HG02970 (cell line): ENCODE measurements around the gene NT5C1A.

Experiments
- ATAC-seq: cut with Tn5 transposase; IDR thresholded peaks from one replicate; pipeline ENCODE4 v1.9.1; 2021; ENCODE audit warnings: mild to moderate bottlenecking, moderate library complexity, moderate number of reproducible peaks; ENCODE audit not compliant: unreplicated experiment, low FRiP score

NT5C1A gene

GRCh38 chr1:39639305-39640130 is 32.4 kb downstream of the NT5C1A start, which contains the start of gene HEYL:
Gene HEYL (minus strand): TSS chr1:39639643. CDS start chr1:39639625, 18 bp downstream.
- ATAC-seq: no peak

GRCh38 chr1:39638965-39639304 is 33.0 kb downstream of the NT5C1A start:
- ATAC-seq: no peak

- ATAC-seq: no peak
Measured at GRCh38 chr1:39637361-39637760, 34.5 kb downstream of the NT5C1A start.

- no peak for ATAC-seq
Measured at GRCh38 chr1:39635871-39636210, 36.1 kb downstream of the NT5C1A start.

GRCh38 chr1:39635205-39635870 is 36.6 kb downstream of the NT5C1A start:
- no peak for ATAC-seq

GRCh38 chr1:39633422-39633821 is 38.5 kb downstream of the NT5C1A start:
- no peak for ATAC-seq

GRCh38 chr1:39632682-39633417 is 39.1 kb downstream of the NT5C1A start:
- ATAC-seq: no peak

- no peak for ATAC-seq
Measured at GRCh38 chr1:39632323-39632681, 39.6 kb downstream of the NT5C1A start.

GRCh38 chr1:39631361-39632322 is 40.3 kb downstream of the NT5C1A start:
- ATAC-seq: no peak

GRCh38 chr1:39628807-39629350 is 43.0 kb downstream of the NT5C1A start:
- no peak for ATAC-seq

- ATAC-seq: no peak
Measured at GRCh38 chr1:39626646-39627045, 45.3 kb downstream of the NT5C1A start.

GRCh38 chr1:39625462-39626273 is 46.2 kb downstream of the NT5C1A start:
- no peak for ATAC-seq

GRCh38 chr1:39625009-39625408 is 46.9 kb downstream of the NT5C1A start:
- no peak for ATAC-seq

GRCh38 chr1:39623053-39623452 is 48.9 kb downstream of the NT5C1A start:
- no peak for ATAC-seq

GRCh38 chr1:39622427-39622826 is 49.5 kb downstream of the NT5C1A start:
- no peak for ATAC-seq

GRCh38 chr1:39620659-39621165 is 51.2 kb downstream of the NT5C1A start:
- no peak for ATAC-seq

GRCh38 chr1:39617488-39618049 is 54.3 kb downstream of the NT5C1A start:
- ATAC-seq: no peak

- no peak for ATAC-seq
Measured at GRCh38 chr1:39615086-39615673, 56.7 kb downstream of the NT5C1A start.
